ENCODE data around the gene KATNB1.
"Not testable (repeated sequence)": the region's sequence is repeated elsewhere in the genome, so short reads cannot be mapped to it uniquely, and the experiment has no call there.

GRCh38 chr16:57796014-57796413 is 60.4 kb downstream of the KATNB1 start:
- not testable (repeated sequence) for TF ChIP-seq GLIS3 (CRISPR knock-in tag; IDR thresholded peaks at IDR 0.05); TSHZ2 (CRISPR knock-in tag; IDR thresholded peaks at IDR 0.05); PPARA (CRISPR knock-in tag; IDR thresholded peaks at IDR 0.05; ENCODE audit: borderline replicate concordance); CSRNP3 (CRISPR knock-in tag; IDR thresholded peaks at IDR 0.05); ZFP30 (CRISPR knock-in tag; IDR thresholded peaks at IDR 0.05); ZNF8 (CRISPR knock-in tag; IDR thresholded peaks at IDR 0.05); CREB5 (CRISPR knock-in tag; IDR thresholded peaks at IDR 0.05; ENCODE audit: low read depth); ZNF70 (CRISPR knock-in tag; IDR thresholded peaks at IDR 0.05); PATZ1 (CRISPR knock-in tag; IDR thresholded peaks at IDR 0.05; ENCODE audit: borderline replicate concordance); ARNTL (CRISPR knock-in tag; IDR thresholded peaks at IDR 0.05; ENCODE audit: borderline replicate concordance, low read depth); ZNF565 (CRISPR knock-in tag; conservative IDR thresholded peaks at IDR 0.05; ENCODE audit: low read depth); TOX (CRISPR knock-in tag; IDR thresholded peaks at IDR 0.05; ENCODE audit: borderline replicate concordance)
